HepG2 (cell line): ENCODE data around the gene TMEM98. TPM values are rescaled to one million over a fixed set of nuclear protein-coding genes. Genes with fewer than 3 reads are reported as not detected.

Experiments used
- AFF4 ChIP-seq: sonication (generic); formaldehyde crosslinking; IDR thresholded peaks from 2 replicates; pipeline ENCODE4 v1.4.0; 2020; ENCODE audit warnings: missing genetic modification reagents
- E2F5 ChIP-seq: sonication (generic); formaldehyde crosslinking; conservative IDR thresholded peaks from 2 replicates; pipeline ENCODE4 v1.4.0; 2020; ENCODE audit warnings: missing genetic modification reagents
- EP300 ChIP-seq, 3 experiments: sonication (generic) in 1 of 3; formaldehyde crosslinking in 1 of 3; IDR thresholded peaks; 2 replicates each; pipeline versions ENCODE4 v1.5.1 to v1.6.1; 2011 to 2020; ENCODE audit warnings: low read depth in 2 of 3, low read length in 2 of 3, borderline replicate concordance in 1 of 3, improper control_type of control experiment in 1 of 3, mild to moderate bottlenecking in 1 of 3, missing genetic modification reagents in 1 of 3, moderate library complexity in 1 of 3
- FOXK1 ChIP-seq: sonication (generic); formaldehyde crosslinking; IDR thresholded peaks from 2 replicates; pipeline ENCODE4 v1.4.0; 2020; ENCODE audit warnings: low read depth, missing genetic modification reagents, borderline replicate concordance
- GATA4 ChIP-seq: sonication (generic); IDR thresholded peaks from 2 replicates; pipeline ENCODE4 v1.6.1; 2016; ENCODE audit warnings: antibody characterized with exemption, low read depth, borderline replicate concordance
- GFI1 ChIP-seq: sonication (generic); formaldehyde crosslinking; IDR thresholded peaks from 2 replicates; pipeline ENCODE4 v1.5.0; 2020; ENCODE audit warnings: missing genetic modification reagents, mild to moderate bottlenecking, borderline replicate concordance
- GTF3A ChIP-seq: sonication (generic); formaldehyde crosslinking; conservative IDR thresholded peaks from 2 replicates; pipeline ENCODE4 v1.4.0; 2020; ENCODE audit warnings: mild to moderate bottlenecking, missing genetic modification reagents
- HNF1A ChIP-seq, 2 experiments: sonication (generic) in 1 of 2; formaldehyde crosslinking in 1 of 2; IDR thresholded peaks; 2 replicates each; pipeline versions ENCODE4 v1.4.0 to v1.6.1; 2016 to 2020; ENCODE audit warnings: borderline replicate concordance in 1 of 2, low read depth in 1 of 2, mild to moderate bottlenecking in 1 of 2, missing genetic modification reagents in 1 of 2
- MAFG ChIP-seq: sonication (generic); formaldehyde crosslinking; IDR thresholded peaks from 2 replicates; pipeline ENCODE4 v1.5.1; 2020; ENCODE audit warnings: mild to moderate bottlenecking, missing genetic modification reagents
- NFYC ChIP-seq: IDR thresholded peaks from 2 replicates; pipeline ENCODE4 v1.6.1; 2016; ENCODE audit warnings: missing genetic modification reagents, missing compliant biosample characterization
- PHB2 ChIP-seq: fragments of 450-650 bp; IDR thresholded peaks from 2 replicates; pipeline ENCODE4 v1.6.1; 2018; ENCODE audit not compliant: partially characterized antibody
- POLR2A ChIP-seq, 2 experiments: IDR thresholded peaks; 2 replicates each; pipeline ENCODE4 v1.6.1; 2011; ENCODE audit warnings: low read depth in 2 of 2, low read length in 2 of 2, mild to moderate bottlenecking in 1 of 2, moderate library complexity in 1 of 2; ENCODE audit not compliant: insufficient read depth in 1 of 2
- SALL2 ChIP-seq: sonication (generic); formaldehyde crosslinking; IDR thresholded peaks from 2 replicates; pipeline ENCODE4 v1.8.1; 2023; ENCODE audit warnings: mild to moderate bottlenecking, missing genetic modification reagents, inconsistent platforms
- SAP130 ChIP-seq: IDR thresholded peaks from 2 replicates; pipeline ENCODE4 v1.6.1; 2016; ENCODE audit warnings: low read depth
- ZNF17 ChIP-seq: sonication (generic); formaldehyde crosslinking; IDR thresholded peaks from 2 replicates; pipeline ENCODE4 v1.5.0; 2020; ENCODE audit warnings: mild to moderate bottlenecking, missing genetic modification reagents
- ZNF20 ChIP-seq: sonication (generic); formaldehyde crosslinking; IDR thresholded peaks from 2 replicates; pipeline ENCODE4 v1.4.0; 2020; ENCODE audit warnings: mild to moderate bottlenecking, moderate library complexity, missing genetic modification reagents
- ZNF276 ChIP-seq: sonication (generic); formaldehyde crosslinking; IDR thresholded peaks from 2 replicates; pipeline ENCODE4 v1.4.0; 2020; ENCODE audit warnings: mild to moderate bottlenecking, low read depth, missing genetic modification reagents
- ZNF382 ChIP-seq: sonication (generic); formaldehyde crosslinking; IDR thresholded peaks from 2 replicates; pipeline ENCODE4 v1.5.0; 2020; ENCODE audit warnings: missing genetic modification reagents, mild to moderate bottlenecking, borderline replicate concordance
- ZNF558 ChIP-seq: sonication (generic); formaldehyde crosslinking; IDR thresholded peaks from 2 replicates; pipeline ENCODE4 v1.9.0; 2022; ENCODE audit warnings: mild to moderate bottlenecking, missing genetic modification reagents, borderline replicate concordance
- polyA plus RNA-seq, 8 experiments: library from polyadenylated mRNA; depleted of rRNA in 3 of 8; stranded (reverse) in 7 of 8; unstranded in 1 of 8; fragments of >200 nt; fragmentation: Illumina TruSeq in 4 of 8; extraction: Trizol in 4 of 8; gene quantifications; 2 replicates each; pipeline versions ENCODE4 v1.2.1 to v1.2.3, GENCODE V29; 2011 to 2016; ENCODE audit warnings: low read depth in 4 of 8, missing spikeins in 1 of 8, mixed read lengths in 1 of 8; ENCODE audit not compliant: insufficient read depth in 1 of 8
- total RNA-seq, 5 experiments: library from RNA; depleted of rRNA; stranded (reverse); fragments of >200 nt; fragmentation: Illumina TruSeq; extraction: Trizol; gene quantifications; 2 replicates each; pipeline ENCODE4 v1.2.3, GENCODE V29; 2016; ENCODE audit warnings: low read depth in 1 of 5

The TMEM98 gene
- total and polyA plus RNA-seq, 2 of the 13 experiments (the other 11 are each of a cell fraction or from before 2014, with no cell fraction given), result 103 to 175 TPM

- TF ChIP-seq ZNF382 (CRISPR knock-in tag), result no peak
- no peak for TF ChIP-seq E2F5
- TF ChIP-seq MAFG, result no peak
- no peak; a peak in 1 of 4 replicates for TF ChIP-seq EP300 (IDR thresholded peaks at IDR 0.05; ENCODE audit: low read depth in 2 of 2, low read length in 2 of 2)
- no peak for TF ChIP-seq EP300 (CRISPR knock-in tag; IDR thresholded peaks at IDR 0.05; ENCODE audit: borderline replicate concordance)
- TF ChIP-seq GFI1 (CRISPR knock-in tag), result no peak; the same call in 1 of the 2 replicates
- no peak for TF ChIP-seq AFF4
- TF ChIP-seq GTF3A (CRISPR knock-in tag), result no peak
- TF ChIP-seq NFYC (CRISPR knock-in tag), result 0 out of 2 replicates have a peak, but pooled peaks have one; percentile 25
- peak; percentile 92 for TF ChIP-seq SAP130 (CRISPR knock-in tag)
- TF ChIP-seq SALL2 (CRISPR knock-in tag), result 0 out of 2 replicates have a peak, but pooled peaks have one; percentile 7
- TF ChIP-seq ZNF17 (CRISPR knock-in tag), result no peak
- TF ChIP-seq ZNF558, result no peak
- TF ChIP-seq HNF1A (IDR thresholded peaks at IDR 0.05; ENCODE audit: low read depth), result no peak
- TF ChIP-seq HNF1A (CRISPR knock-in tag; IDR thresholded peaks at IDR 0.05; ENCODE audit: borderline replicate concordance), result no peak
- TF ChIP-seq PHB2, result no peak
- peak in 1 of 2 experiments; percentile 45; a peak in 1 of 4 replicates for TF ChIP-seq POLR2A (IDR thresholded peaks at IDR 0.05; ENCODE audit: insufficient read depth in 1 of 2, low read depth in 2 of 2, low read length in 2 of 2)
- TF ChIP-seq FOXK1 (CRISPR knock-in tag), result no peak
- no peak for TF ChIP-seq ZNF276
- no peak for TF ChIP-seq ZNF20 (CRISPR knock-in tag)
- TF ChIP-seq GATA4, result no peak
Observed at GRCh38 chr17:32927201-32927723, 691 bp upstream of the TMEM98 start (continued).
